WI38 (cell line): ENCODE measurements around the gene MAPKAP1.
A peak's percentile ranks its signal among the peaks of the same experiment; 100 is the strongest.

Experiments used
- H3K4me3 ChIP-seq: 2 replicates; pipeline ENCODE4 v1.5.1; 2011; ENCODE audit warnings: low read depth, mild to moderate bottlenecking, control low read depth, low read length
- TF ChIP-seq, protein P1 (sequence below): IDR thresholded peaks from 2 replicates; pipeline ENCODE4 v1.5.1; 2012; ENCODE audit warnings: low read depth, mild to moderate bottlenecking, control low read depth, low read length

The MAPKAP1 gene

GRCh38 chr9:125749287-125749935, 42.4 kb upstream of the MAPKAP1 start:
- peak overlapping the region; percentile 85 for H3K4me3 ChIP-seq
- TF ChIP-seq, protein P1, sequence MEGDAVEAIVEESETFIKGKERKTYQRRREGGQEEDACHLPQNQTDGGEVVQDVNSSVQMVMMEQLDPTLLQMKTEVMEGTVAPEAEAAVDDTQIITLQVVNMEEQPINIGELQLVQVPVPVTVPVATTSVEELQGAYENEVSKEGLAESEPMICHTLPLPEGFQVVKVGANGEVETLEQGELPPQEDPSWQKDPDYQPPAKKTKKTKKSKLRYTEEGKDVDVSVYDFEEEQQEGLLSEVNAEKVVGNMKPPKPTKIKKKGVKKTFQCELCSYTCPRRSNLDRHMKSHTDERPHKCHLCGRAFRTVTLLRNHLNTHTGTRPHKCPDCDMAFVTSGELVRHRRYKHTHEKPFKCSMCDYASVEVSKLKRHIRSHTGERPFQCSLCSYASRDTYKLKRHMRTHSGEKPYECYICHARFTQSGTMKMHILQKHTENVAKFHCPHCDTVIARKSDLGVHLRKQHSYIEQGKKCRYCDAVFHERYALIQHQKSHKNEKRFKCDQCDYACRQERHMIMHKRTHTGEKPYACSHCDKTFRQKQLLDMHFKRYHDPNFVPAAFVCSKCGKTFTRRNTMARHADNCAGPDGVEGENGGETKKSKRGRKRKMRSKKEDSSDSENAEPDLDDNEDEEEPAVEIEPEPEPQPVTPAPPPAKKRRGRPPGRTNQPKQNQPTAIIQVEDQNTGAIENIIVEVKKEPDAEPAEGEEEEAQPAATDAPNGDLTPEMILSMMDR = no peak

DNA sequence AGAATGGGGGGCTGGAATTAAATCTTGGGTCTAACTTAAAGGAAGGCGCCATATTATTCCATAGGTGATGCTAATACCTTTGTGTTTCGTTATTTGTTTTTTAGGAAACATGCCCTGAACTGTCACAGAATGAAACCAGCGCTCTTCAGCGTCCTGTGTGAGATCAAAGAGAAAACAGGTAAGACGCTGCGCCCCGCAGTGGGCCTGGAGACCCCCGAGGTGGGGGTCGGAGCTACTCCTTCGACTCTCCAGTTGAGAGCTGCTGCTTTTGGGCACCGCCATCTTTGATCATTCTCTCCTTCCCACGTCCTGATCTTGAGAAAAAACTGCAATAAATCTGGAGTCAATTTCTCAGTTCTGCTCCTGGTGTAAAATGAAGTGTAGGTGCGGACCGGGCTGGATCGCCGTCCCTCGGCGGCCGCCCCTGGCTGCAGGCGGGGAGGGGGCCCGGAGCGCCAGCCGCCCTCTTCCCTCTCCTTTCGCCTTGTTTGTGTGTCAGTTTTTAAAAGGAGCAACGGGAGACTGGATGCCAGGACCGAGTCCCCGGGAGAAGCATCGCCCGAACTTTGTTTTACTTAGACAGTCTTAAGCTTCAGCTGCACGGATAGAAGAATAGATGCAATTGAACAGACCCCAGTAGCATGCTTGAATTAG, 41.6 kb upstream of the MAPKAP1 start:
- TF ChIP-seq, protein P1 = no peak
- peak overlapping the region; percentile 85 for H3K4me3 ChIP-seq

GRCh38 chr9:125747765-125748445, 40.9 kb upstream of the MAPKAP1 start:
- TF ChIP-seq, protein P1 = no peak
- H3K4me3 ChIP-seq = peak overlapping the region; percentile 85

DNA sequence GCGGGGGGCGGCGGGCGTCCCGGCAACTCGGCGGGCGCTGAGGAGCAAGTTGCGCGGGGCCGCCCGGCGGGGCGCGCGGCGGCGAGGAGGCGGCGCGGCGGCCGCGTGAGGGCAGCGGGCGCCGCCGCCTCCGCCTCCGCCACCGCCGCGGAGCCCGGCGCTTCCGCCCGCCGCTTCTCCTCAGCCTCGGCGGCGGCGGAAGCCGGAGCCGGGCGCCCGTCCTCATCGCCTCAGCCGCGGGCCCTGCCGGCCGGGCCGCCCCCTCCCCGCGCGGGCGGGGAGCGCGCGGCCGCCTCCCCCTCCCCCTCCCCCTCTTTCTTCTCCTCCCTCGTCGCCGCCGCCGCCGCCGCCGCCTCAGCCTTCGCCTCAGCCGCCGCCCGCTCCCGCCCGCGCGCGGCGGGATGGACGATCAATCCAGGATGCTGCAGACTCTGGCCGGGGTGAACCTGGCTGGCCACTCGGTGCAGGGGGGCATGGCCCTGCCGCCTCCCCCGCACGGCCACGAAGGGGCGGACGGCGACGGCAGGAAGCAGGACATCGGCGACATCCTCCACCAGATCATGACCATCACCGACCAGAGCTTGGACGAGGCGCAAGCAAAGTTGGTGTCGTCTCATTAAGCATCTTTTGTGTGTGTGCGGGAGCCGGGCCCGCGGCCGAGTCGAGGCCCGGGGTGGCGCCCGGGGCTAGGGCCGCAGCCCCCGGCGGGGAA, 40.2 kb upstream of the MAPKAP1 start, which contains the start of gene PBX3:
PBX3 (plus strand) TSS at position 321 of the 712 bp plus-strand sequence.
- peak within 1 kb of the TSS; percentile 85 for H3K4me3 ChIP-seq
- TF ChIP-seq, protein P1 = no peak

DNA sequence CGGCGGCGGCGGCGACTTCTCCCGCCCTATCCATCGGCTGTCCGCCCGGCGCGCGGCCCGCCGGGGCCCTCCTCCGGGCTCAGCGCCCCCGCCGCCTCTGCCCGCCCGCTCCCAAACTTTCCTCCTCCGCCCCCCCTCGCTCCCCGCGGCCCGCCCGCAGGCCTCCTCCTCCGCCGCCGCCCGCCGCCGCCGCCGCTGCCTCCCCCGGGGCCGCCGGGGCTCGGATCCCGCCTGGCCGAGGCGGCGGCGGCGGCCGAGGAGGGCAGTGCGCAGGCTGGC, 39.7 kb upstream of the MAPKAP1 start:
- TF ChIP-seq, protein P1 = no peak
- peak overlapping the region; percentile 64 for H3K4me3 ChIP-seq

DNA sequence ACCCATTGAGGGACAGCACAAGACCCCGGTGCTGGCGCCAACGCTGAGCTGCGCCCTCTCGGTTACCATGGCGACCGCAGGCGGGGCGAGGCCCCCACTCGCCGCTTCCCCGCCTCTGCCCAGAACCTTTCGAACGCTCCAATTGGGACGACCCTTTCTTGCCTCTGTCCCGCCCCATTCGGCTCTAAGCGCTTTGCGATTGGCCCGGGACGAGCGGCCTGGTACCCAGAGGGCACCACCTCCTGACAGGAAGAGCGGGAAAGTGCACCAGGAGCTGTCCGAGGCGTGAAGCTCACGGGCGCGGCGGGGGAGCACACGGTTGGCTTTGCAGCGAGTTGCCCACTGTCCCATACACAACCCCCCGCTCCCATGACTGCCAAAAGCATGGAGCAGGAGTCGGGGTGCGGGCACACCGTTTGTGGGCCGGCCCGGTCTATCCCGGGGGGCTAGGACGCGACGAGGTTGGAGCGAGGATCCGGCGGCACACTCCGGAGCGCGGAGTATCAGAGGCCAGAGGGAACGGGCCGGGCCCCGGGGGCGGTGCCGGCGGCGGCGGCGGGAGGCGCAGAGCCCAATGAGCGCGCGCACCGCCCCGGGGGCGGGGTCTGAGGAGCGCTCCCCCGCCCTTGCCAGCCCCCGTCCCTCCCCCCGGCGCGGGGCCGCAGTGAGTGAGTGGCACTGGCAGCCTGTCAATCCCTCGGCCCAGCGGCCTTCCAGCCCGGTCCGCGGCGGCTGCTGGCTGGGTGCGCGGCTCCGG, 39.2 kb upstream of the MAPKAP1 start:
- H3K4me3 ChIP-seq = peak overlapping the region; percentile 64
- TF ChIP-seq, protein P1 = no peak
